ENCODE results near the gene FARSA.

- TF ChIP-seq, protein P1, sequence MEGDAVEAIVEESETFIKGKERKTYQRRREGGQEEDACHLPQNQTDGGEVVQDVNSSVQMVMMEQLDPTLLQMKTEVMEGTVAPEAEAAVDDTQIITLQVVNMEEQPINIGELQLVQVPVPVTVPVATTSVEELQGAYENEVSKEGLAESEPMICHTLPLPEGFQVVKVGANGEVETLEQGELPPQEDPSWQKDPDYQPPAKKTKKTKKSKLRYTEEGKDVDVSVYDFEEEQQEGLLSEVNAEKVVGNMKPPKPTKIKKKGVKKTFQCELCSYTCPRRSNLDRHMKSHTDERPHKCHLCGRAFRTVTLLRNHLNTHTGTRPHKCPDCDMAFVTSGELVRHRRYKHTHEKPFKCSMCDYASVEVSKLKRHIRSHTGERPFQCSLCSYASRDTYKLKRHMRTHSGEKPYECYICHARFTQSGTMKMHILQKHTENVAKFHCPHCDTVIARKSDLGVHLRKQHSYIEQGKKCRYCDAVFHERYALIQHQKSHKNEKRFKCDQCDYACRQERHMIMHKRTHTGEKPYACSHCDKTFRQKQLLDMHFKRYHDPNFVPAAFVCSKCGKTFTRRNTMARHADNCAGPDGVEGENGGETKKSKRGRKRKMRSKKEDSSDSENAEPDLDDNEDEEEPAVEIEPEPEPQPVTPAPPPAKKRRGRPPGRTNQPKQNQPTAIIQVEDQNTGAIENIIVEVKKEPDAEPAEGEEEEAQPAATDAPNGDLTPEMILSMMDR (IDR thresholded peaks at IDR 0.05; ENCODE audit: low read depth, low read length) = no peak
- no peak for TF ChIP-seq EZH2phosphoT487 (IDR thresholded peaks at IDR 0.05; ENCODE audit: low read depth)
These were observed at the start of gene FARSA for GRCh38 chr19:12933287-12934072.
